ENCODE data around the gene B3GAT1. TPM values are rescaled to one million over a fixed set of nuclear protein-coding genes. Genes with fewer than 3 reads are reported as not detected.

The B3GAT1 gene
- total and polyA plus RNA-seq, 2 experiments from 2014 or later, result not detected

DNA sequence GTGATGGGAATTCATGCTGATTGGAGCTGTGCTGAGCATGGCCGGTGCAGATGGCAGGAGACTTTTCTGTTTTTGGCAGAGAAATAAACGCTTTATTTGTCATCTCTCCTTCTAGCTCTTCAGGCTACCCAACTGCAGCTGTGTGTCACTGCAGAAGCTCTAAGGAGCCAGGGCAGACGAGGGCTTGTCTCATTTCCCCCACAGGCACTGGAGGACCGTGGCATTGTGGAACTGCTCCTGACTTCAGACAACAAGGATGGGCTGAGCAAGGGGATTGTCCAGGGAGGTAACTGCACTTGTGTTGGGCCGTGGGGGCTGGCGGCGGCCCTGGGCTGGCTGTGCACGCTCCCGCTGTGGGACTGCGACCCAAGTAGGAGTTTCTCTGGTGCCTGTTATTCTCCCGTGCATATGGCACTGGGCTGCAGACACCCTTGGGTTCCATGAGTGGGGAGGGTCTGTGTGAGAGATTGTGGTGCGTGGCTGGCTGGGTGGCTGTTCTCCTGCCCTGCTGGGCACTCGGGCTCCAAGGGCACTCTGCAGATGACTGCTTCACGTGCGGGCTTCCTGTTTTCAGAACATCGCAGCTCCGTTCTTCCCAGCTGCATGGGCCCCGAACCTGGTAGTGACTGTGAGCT is 53.1 kb downstream of the B3GAT1 start:
- Histone ChIP-seq H4K20me1 (ENCODE audit: insufficient read depth) (no peaks in the 10 kb centered on the region), H3F3A (ENCODE audit: insufficient read depth) (no peaks in the 10 kb centered on the region), H3K4me3 (no peak overlapping the region), H3K36me3 (ENCODE audit: low read depth) (no peaks in the 10 kb centered on the region), H3K9ac (no peak overlapping the region), H2AFZ (no peak overlapping the region), H3K4me2 (ENCODE audit: unreplicated experiment) (no peak overlapping the region), H3K4me1 (ENCODE audit: insufficient read depth) (no peaks in the 10 kb centered on the region), H3K27me3 (replicated peaks; ENCODE audit: insufficient read depth) (no peaks in the 10 kb centered on the region), H3K9me2 (ENCODE audit: insufficient read depth) (no peaks in the 10 kb centered on the region), H3K27ac (no peak overlapping the region), H3K9me3 (ENCODE audit: low read depth) (no peaks in the 10 kb centered on the region), H3K79me2 (ENCODE audit: insufficient read depth) (no peaks in the 10 kb centered on the region)
- TF ChIP-seq EZH2 (IDR thresholded peaks at IDR 0.05; ENCODE audit: insufficient read depth, poor library complexity, severe bottlenecking), result no peak
- TF ChIP-seq EZH2phosphoT487 (IDR thresholded peaks at IDR 0.05; ENCODE audit: insufficient read depth, low read depth), result no peak
- no peak for DNase-seq
- in situ Hi-C loops (cut with MboI), result no loop called here
- 65 to 67% methylated on average over 18 of the region's 18 CpGs for WGBS, 2 experiments (ENCODE audit: low coverage in 1 of 2, low lambda C conversion rate in 2 of 2, missing lambda C conversion rate in 2 of 2)

DNA sequence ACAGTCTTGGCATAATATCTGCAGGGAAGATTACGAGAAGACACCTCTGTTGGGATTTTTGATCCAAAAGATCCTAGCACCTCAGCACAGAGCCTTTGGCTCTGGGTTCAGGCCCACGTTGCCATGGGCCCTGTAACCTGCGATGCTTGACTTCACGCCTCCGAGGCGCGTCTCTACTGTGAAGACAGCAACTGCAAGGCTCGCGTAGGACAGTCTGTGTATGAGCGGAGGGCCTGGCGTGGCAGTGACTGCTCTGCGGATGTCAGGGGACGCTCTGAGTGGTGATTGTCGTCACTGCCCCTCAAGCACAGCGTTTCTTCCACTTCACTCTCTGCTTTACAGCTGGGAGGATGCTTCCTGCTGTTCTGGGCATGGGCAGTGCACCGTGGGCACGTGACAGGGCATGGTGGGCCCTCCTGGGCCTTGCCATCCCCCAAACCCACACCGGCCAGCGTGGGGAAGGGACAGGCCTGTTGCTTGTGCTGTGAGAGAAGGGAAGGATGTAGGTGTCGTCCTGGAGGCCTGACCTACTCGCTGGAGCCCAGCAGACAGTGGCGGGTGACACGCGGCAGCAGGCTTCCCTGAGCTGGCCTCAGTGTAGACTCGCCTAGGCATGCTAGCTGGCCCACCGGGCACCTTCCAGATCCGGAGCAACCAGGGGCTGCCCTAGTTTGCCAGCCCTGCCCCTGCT is 53.7 kb downstream of the B3GAT1 start:
- TF ChIP-seq EZH2 (IDR thresholded peaks at IDR 0.05; ENCODE audit: insufficient read depth, poor library complexity, severe bottlenecking) (no peak), EZH2phosphoT487 (IDR thresholded peaks at IDR 0.05; ENCODE audit: insufficient read depth, low read depth) (no peak)
- in situ Hi-C loops (cut with MboI), result no loop called here
- no peak overlapping the region for H3K4me2 ChIP-seq (ENCODE audit: unreplicated experiment)
- no peak overlapping the region for H2AFZ ChIP-seq
- no peaks in the 10 kb centered on the region for H3K9me3 ChIP-seq (ENCODE audit: low read depth)
- no peaks in the 10 kb centered on the region for H4K20me1 ChIP-seq (ENCODE audit: insufficient read depth)
- no peaks in the 10 kb centered on the region for H3K9me2 ChIP-seq (ENCODE audit: insufficient read depth)
- no peak overlapping the region for H3K4me3 ChIP-seq
- no peaks in the 10 kb centered on the region for H3K36me3 ChIP-seq (ENCODE audit: low read depth)
- DNase-seq, result no peak
- no peak overlapping the region for H3K27ac ChIP-seq
- no peaks in the 10 kb centered on the region for H3K27me3 ChIP-seq (replicated peaks; ENCODE audit: insufficient read depth)
- H3K9ac ChIP-seq, result no peak overlapping the region
- no peaks in the 10 kb centered on the region for H3F3A ChIP-seq (ENCODE audit: insufficient read depth)
- H3K79me2 ChIP-seq (ENCODE audit: insufficient read depth), result no peaks in the 10 kb centered on the region
- 58 to 59% methylated on average over 26 to 27 of the region's 27 CpGs for WGBS, 2 experiments (ENCODE audit: low coverage in 1 of 2, low lambda C conversion rate in 2 of 2, missing lambda C conversion rate in 2 of 2)
- H3K4me1 ChIP-seq (ENCODE audit: insufficient read depth), result no peaks in the 10 kb centered on the region

- H4K20me1 ChIP-seq (ENCODE audit: insufficient read depth), result no peaks in the 10 kb centered on the region
Observed at GRCh38 chr11:134357545-134357839, 54.5 kb downstream of the B3GAT1 start.

DNA sequence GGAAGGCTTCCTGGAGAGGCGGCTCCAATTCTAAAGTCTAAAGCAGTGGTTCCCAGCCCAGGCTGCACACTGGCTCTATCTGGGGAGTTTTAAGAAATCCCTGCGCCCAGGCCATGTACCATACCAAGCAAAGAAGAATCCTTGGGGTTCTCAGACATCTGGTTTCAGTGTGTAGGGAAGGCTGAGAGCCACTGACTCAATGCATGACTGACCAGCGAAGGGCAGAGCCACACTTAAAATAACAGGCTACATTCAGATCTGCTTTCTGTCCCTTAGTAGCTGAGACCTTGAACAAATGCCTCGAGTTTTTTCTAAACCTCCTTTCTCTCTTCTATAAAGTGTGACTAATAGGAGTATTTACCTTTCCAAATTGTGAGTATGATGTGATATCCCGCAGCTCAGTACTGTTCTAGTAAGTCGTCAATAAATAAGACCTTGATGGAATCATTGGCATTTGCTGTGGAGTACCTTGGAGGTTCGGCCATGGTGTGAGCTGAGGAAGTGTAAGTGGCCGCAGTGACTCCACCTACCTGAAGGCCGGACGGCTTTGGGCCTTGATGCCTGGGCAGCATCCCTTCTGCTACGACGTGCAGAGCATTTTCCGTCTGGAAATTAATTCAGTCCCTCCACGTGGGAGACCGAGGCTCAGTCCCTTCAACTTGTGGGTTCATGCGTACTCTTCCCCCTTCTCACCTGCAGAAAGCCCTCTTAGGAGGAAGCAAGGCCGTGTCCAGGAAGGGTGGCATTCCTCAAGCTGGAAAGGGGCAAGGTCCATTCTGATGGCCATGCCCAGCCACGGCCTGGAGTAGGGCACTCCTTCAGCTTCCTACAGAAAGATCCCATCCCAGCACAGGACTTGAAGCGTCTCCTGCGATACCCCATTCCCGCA is 55.1 kb downstream of the B3GAT1 start:
- in situ Hi-C loops (cut with MboI), result no loop called here
- Histone ChIP-seq H3F3A (ENCODE audit: insufficient read depth) (no peaks in the 10 kb centered on the region), H3K4me2 (ENCODE audit: unreplicated experiment) (no peak overlapping the region), H4K20me1 (ENCODE audit: insufficient read depth) (no peaks in the 10 kb centered on the region), H3K9ac (no peak overlapping the region), H3K9me3 (ENCODE audit: low read depth) (no peaks in the 10 kb centered on the region), H2AFZ (no peak overlapping the region), H3K9me2 (ENCODE audit: insufficient read depth) (no peaks in the 10 kb centered on the region), H3K36me3 (ENCODE audit: low read depth) (no peaks in the 10 kb centered on the region), H3K4me1 (ENCODE audit: insufficient read depth) (no peaks in the 10 kb centered on the region), H3K27me3 (replicated peaks; ENCODE audit: insufficient read depth) (no peaks in the 10 kb centered on the region), H3K27ac (no peak overlapping the region), H3K79me2 (ENCODE audit: insufficient read depth) (no peaks in the 10 kb centered on the region), H3K4me3 (no peak overlapping the region)
- no peak for DNase-seq
- TF ChIP-seq EZH2phosphoT487 (IDR thresholded peaks at IDR 0.05; ENCODE audit: insufficient read depth, low read depth) (no peak), EZH2 (IDR thresholded peaks at IDR 0.05; ENCODE audit: insufficient read depth, poor library complexity, severe bottlenecking) (no peak)
- 58 to 67% methylated on average over 21 of the region's 21 CpGs for WGBS, 2 experiments (ENCODE audit: low coverage in 1 of 2, low lambda C conversion rate in 2 of 2, missing lambda C conversion rate in 2 of 2)

More at GRCh38 chr11:134357545-134357839, 54.5 kb downstream of the B3GAT1 start:
- no peaks in the 10 kb centered on the region for H3K36me3 ChIP-seq (ENCODE audit: low read depth)
- no peaks in the 10 kb centered on the region for H3K4me1 ChIP-seq (ENCODE audit: insufficient read depth)
- 54 to 63% methylated on average over 8 of the region's 8 CpGs for WGBS, 2 experiments (ENCODE audit: low coverage in 1 of 2, low lambda C conversion rate in 2 of 2, missing lambda C conversion rate in 2 of 2)
- no peak for DNase-seq
- no peaks in the 10 kb centered on the region for H3K79me2 ChIP-seq (ENCODE audit: insufficient read depth)
- no peak overlapping the region for H3K27ac ChIP-seq
- H3K9ac ChIP-seq, result no peak overlapping the region
- in situ Hi-C loops (cut with MboI), result no loop called here
- no peak overlapping the region for H2AFZ ChIP-seq
- no peaks in the 10 kb centered on the region for H3K9me3 ChIP-seq (ENCODE audit: low read depth)
- H3K4me2 ChIP-seq (ENCODE audit: unreplicated experiment), result no peak overlapping the region
- H3K9me2 ChIP-seq (ENCODE audit: insufficient read depth), result no peaks in the 10 kb centered on the region
- H3F3A ChIP-seq (ENCODE audit: insufficient read depth), result no peaks in the 10 kb centered on the region
- no peaks in the 10 kb centered on the region for H3K27me3 ChIP-seq (replicated peaks; ENCODE audit: insufficient read depth)
- no peak overlapping the region for H3K4me3 ChIP-seq
- TF ChIP-seq EZH2phosphoT487 (IDR thresholded peaks at IDR 0.05; ENCODE audit: insufficient read depth, low read depth) (no peak), EZH2 (IDR thresholded peaks at IDR 0.05; ENCODE audit: insufficient read depth, poor library complexity, severe bottlenecking) (no peak)

Data from GM23248 (cell line).